SK-N-MC (cell line): ENCODE data around the gene TBC1D3I.

Source experiments
- EZH2 ChIP-seq: fragments of 200-600 bp; sonication (generic); IDR thresholded peaks from one replicate; pipeline ENCODE4 v1.6.1; 2017; ENCODE audit warnings: antibody characterized with exemption
- FOXP2 ChIP-seq: optimal IDR thresholded peaks from 2 replicates; pipeline ENCODE3; 2011; ENCODE audit warnings: mild to moderate bottlenecking, moderate library complexity; ENCODE audit not compliant: insufficient read depth; ENCODE audit errors: extremely low read length, control extremely low read depth
- POLR2AphosphoS5 ChIP-seq: IDR thresholded peaks from 2 replicates; pipeline ENCODE4 v1.6.1; 2012; ENCODE audit warnings: mild to moderate bottlenecking, low read depth, low read length, borderline replicate concordance

- TF ChIP-seq EZH2 = no peak
- no peak for TF ChIP-seq POLR2AphosphoS5
- TF ChIP-seq FOXP2 = no peak
These were observed 49.5 kb downstream of the TBC1D3I start for GRCh38 chr17:36214918-36215317.
